GM12878 (cell line): ENCODE measurements around the gene SLC23A2. TPM values are rescaled to one million over a fixed set of nuclear protein-coding genes. Genes with fewer than 3 reads are reported as not detected.
A peak's percentile ranks its signal among the peaks of the same experiment; 100 is the strongest.

Experiments used
- ATAC-seq: fragments of 200-7000 bp; cut with Tn5 transposase; 3 replicates; pipeline ENCODE4 v1.9.1; 2020; ENCODE audit warnings: mild to moderate bottlenecking, moderate library complexity
- BruUV-seq: library from RNA; stranded (reverse); fragments of 400-500 nt; replicated peaks from 2 replicates; lab custom pipeline; 2021; lab: Mats Ljungman, UMichigan
- CTCF ChIA-PET: fragments of 300-600 bp; sonication (Branson Sonifier 250); formaldehyde crosslinking; extraction: SDS; loops from one replicate; lab custom pipeline; 2021; ENCODE audit warnings: inconsistent platforms; lab: Yijun Ruan, JAX
- POLR2A ChIA-PET: fragments of 350-600 bp; formaldehyde crosslinking; extraction: SDS; loops from one replicate; lab custom pipeline; 2021; ENCODE audit warnings: inconsistent platforms; lab: Charles Lee
- RAD21 ChIA-PET: fragments of 300-600 bp; sonication (Branson Sonifier 250); formaldehyde crosslinking; loops from one replicate; lab custom pipeline; 2023; ENCODE audit warnings: antibody characterized with exemption; ENCODE audit not compliant: unreplicated experiment; lab: Charles Lee
- SMC1A ChIA-PET: fragments of 300-600 bp; sonication (Branson Sonifier 250); formaldehyde crosslinking; loops from one replicate; lab custom pipeline; 2023; ENCODE audit not compliant: unreplicated experiment, uncharacterized antibody; lab: Charles Lee
- DNase-seq: peaks from one replicate; pipeline ENCODE4 v3.0.0-alpha.2; 2011; ENCODE audit warnings: low read depth, low spot score
- FAIRE-seq: peaks from 3 replicates; lab custom pipeline; 2011; peaks lifted over from hg19 to GRCh38; lab: Jason Lieb, UNC
- H2AFZ ChIP-seq: 2 replicates; pipeline ENCODE4 v1.6.0; 2011; ENCODE audit warnings: low read depth, low read length, control low read depth; ENCODE audit not compliant: control insufficient read depth
- H3K27ac ChIP-seq: 2 replicates; pipeline ENCODE4 v1.5.1; 2011; ENCODE audit warnings: control low read depth; ENCODE audit not compliant: control insufficient read depth, insufficient read depth
- H3K27me3 ChIP-seq, 2 experiments: replicated peaks in 1 of 2; 2 replicates each; pipeline versions ENCODE4 v1.6.0 to v1.6.1; 2011; ENCODE audit warnings: low read length in 1 of 2; ENCODE audit not compliant: control insufficient read depth in 2 of 2, insufficient read depth in 2 of 2
- H3K36me3 ChIP-seq, 2 experiments: 2 replicates each; pipeline ENCODE4 v1.5.1; 2011; ENCODE audit warnings: low read length in 1 of 2; ENCODE audit not compliant: control insufficient read depth in 2 of 2, insufficient read depth in 2 of 2
- H3K4me1 ChIP-seq: 2 replicates; pipeline ENCODE4 v1.6.1; 2011; ENCODE audit warnings: mild to moderate bottlenecking, low read length, moderate library complexity, mixed read lengths; ENCODE audit not compliant: control insufficient read depth, insufficient read depth
- H3K4me2 ChIP-seq: 2 replicates; pipeline ENCODE4 v1.6.0; 2011; ENCODE audit warnings: control low read depth; ENCODE audit not compliant: control insufficient read depth, insufficient read depth
- H3K4me3 ChIP-seq: fragments of 200-600 bp; sonication (generic); 2 replicates; pipeline ENCODE4 v1.5.1; 2016
- H3K79me2 ChIP-seq: 2 replicates; pipeline ENCODE4 v1.6.0; 2011; ENCODE audit warnings: low read length; ENCODE audit not compliant: control insufficient read depth, insufficient read depth
- H3K9ac ChIP-seq: 2 replicates; pipeline ENCODE4 v1.8.0; 2011; ENCODE audit warnings: low read length, control low read depth, mixed read lengths; ENCODE audit not compliant: control insufficient read depth, insufficient read depth
- H3K9me3 ChIP-seq: replicated peaks from 3 replicates; pipeline ENCODE4 v1.5.1; 2011; ENCODE audit warnings: mild to moderate bottlenecking, low read length; ENCODE audit not compliant: control insufficient read depth, insufficient read depth
- H4K20me1 ChIP-seq: 2 replicates; pipeline ENCODE4 v1.6.0; 2011; ENCODE audit not compliant: control insufficient read depth, insufficient read depth
- CBX3 ChIP-seq: fragments of 200-600 bp; sonication (generic); IDR thresholded peaks from 2 replicates; pipeline ENCODE4 v1.6.1; 2016; ENCODE audit warnings: low read depth, borderline replicate concordance
- CHD2 ChIP-seq: IDR thresholded peaks from 2 replicates; pipeline ENCODE4 v1.6.1; 2011; ENCODE audit warnings: low read depth, low read length, improper control_type of control experiment, borderline replicate concordance
- FOXM1 ChIP-seq: IDR thresholded peaks from 2 replicates; pipeline ENCODE4 v1.6.1; 2012; ENCODE audit warnings: low read depth, mild to moderate bottlenecking, inconsistent platforms, low read length, moderate library complexity
- IKZF1 ChIP-seq: fragments of 450-650 bp; conservative IDR thresholded peaks from 2 replicates; pipeline ENCODE4 v1.6.1; 2017; ENCODE audit warnings: antibody characterized with exemption, mild to moderate bottlenecking
- PAX8 ChIP-seq: fragments of 450-650 bp; IDR thresholded peaks from 2 replicates; pipeline ENCODE4 v1.6.1; 2017; ENCODE audit warnings: mild to moderate bottlenecking, moderate library complexity
- POLR2AphosphoS2 ChIP-seq: IDR thresholded peaks from 2 replicates; pipeline ENCODE4 v1.6.1; 2011; ENCODE audit warnings: low read depth, mild to moderate bottlenecking, low read length, improper control_type of control experiment, moderate library complexity
- RAD21 ChIP-seq: IDR thresholded peaks from 2 replicates; pipeline ENCODE4 v1.6.1; 2011; ENCODE audit warnings: mild to moderate bottlenecking, low read depth, low read length, moderate library complexity; ENCODE audit not compliant: insufficient read depth
- SMAD1 ChIP-seq: fragments of 450-650 bp; IDR thresholded peaks from 2 replicates; pipeline ENCODE4 v1.6.1; 2018; ENCODE audit warnings: mild to moderate bottlenecking, low read depth; ENCODE audit not compliant: partially characterized antibody
- SPI1 ChIP-seq: IDR thresholded peaks from 2 replicates; pipeline ENCODE4 v1.6.1; 2011; ENCODE audit warnings: low read depth, mild to moderate bottlenecking, low read length, moderate library complexity, borderline replicate concordance; ENCODE audit not compliant: insufficient read depth
- SUZ12 ChIP-seq: fragments of 200-600 bp; sonication (generic); IDR thresholded peaks from one replicate; pipeline ENCODE4 v1.6.1; 2018; ENCODE audit warnings: antibody characterized with exemption, mild to moderate bottlenecking; ENCODE audit not compliant: unreplicated experiment
- ZNF207 ChIP-seq: fragments of 450-650 bp; IDR thresholded peaks from 2 replicates; pipeline ENCODE4 v1.6.1; 2014; ENCODE audit warnings: antibody characterized with exemption, mild to moderate bottlenecking, borderline replicate concordance
- ZSCAN29 ChIP-seq: fragments of 450-650 bp; IDR thresholded peaks from 2 replicates; pipeline ENCODE4 v1.6.1; 2017; ENCODE audit warnings: mild to moderate bottlenecking, moderate library complexity
- WGBS: methylation state at CpG from one replicate; pipeline ENCODE4 v1.1.6; 2016; ENCODE audit warnings: low lambda C conversion rate; ENCODE audit not compliant: insufficient replicate concordance, insufficient coverage; ENCODE audit errors: missing lambda C conversion rate; 5-methylcytosine and 5-hydroxymethylcytosine counted together
- in situ Hi-C: fragments of 300-500 bp; cut with MboI; formaldehyde crosslinking; loops from 9 replicates; pipeline ENCODE4 v1.14.3; 2018; ENCODE audit warnings: mixed read lengths
- intact Hi-C: fragments of 100-400 bp; cut with micrococcal nuclease; formaldehyde crosslinking; loops from one replicate; pipeline ENCODE4 v1.14.2; 2022; ENCODE audit not compliant: unreplicated experiment
- polyA plus RNA-seq, 11 experiments: library from polyadenylated mRNA; depleted of rRNA in 4 of 11; unstranded in 6 of 11; stranded (reverse) in 5 of 11; fragments of >200 nt; fragmentation: Nextera tagmentation in 4 of 11; fragmentation: Illumina TruSeq in 1 of 11; extraction: Ambion mirVana in 4 of 11; extraction: Trizol in 1 of 11; gene quantifications; 1 replicate in 1 of 11; 2 replicates in 10 of 11; pipeline versions ENCODE4 v1.2.1 to v1.2.3, GENCODE V29; 2011 to 2016; ENCODE audit warnings: inconsistent platforms in 2 of 11, missing spikeins in 2 of 11, low read depth in 1 of 11
- total RNA-seq, 4 experiments: library from RNA; depleted of rRNA in 3 of 4; stranded (reverse); fragments of >200 nt in 3 of 4; fragmentation: Illumina TruSeq in 1 of 4; extraction: Trizol in 1 of 4; gene quantifications; 2 replicates each; pipeline versions ENCODE4 v1.2.1 to v1.2.3, GENCODE V29; 2013 to 2021
- TF ChIP-seq, protein P1 (sequence below): fragments of 450-650 bp; IDR thresholded peaks from 2 replicates; pipeline ENCODE4 v1.6.1; 2017; ENCODE audit warnings: mild to moderate bottlenecking
- TF ChIP-seq, protein P2 (sequence below): fragments of 450-650 bp; IDR thresholded peaks from 2 replicates; pipeline ENCODE4 v1.6.1; 2018; ENCODE audit warnings: borderline replicate concordance, mild to moderate bottlenecking; ENCODE audit not compliant: partially characterized antibody

SLC23A2 gene
- total and polyA plus RNA-seq, 10 of the 15 experiments (the other 5 are each of a cell fraction or from before 2014, with no cell fraction given) = 4.4 to 56.1 (median 35.5) TPM

- TF ChIP-seq, protein P1, sequence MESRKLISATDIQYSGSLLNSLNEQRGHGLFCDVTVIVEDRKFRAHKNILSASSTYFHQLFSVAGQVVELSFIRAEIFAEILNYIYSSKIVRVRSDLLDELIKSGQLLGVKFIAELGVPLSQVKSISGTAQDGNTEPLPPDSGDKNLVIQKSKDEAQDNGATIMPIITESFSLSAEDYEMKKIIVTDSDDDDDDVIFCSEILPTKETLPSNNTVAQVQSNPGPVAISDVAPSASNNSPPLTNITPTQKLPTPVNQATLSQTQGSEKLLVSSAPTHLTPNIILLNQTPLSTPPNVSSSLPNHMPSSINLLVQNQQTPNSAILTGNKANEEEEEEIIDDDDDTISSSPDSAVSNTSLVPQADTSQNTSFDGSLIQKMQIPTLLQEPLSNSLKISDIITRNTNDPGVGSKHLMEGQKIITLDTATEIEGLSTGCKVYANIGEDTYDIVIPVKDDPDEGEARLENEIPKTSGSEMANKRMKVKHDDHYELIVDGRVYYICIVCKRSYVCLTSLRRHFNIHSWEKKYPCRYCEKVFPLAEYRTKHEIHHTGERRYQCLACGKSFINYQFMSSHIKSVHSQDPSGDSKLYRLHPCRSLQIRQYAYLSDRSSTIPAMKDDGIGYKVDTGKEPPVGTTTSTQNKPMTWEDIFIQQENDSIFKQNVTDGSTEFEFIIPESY = no peak
- TF ChIP-seq SPI1 (peak; percentile 72), FOXM1 (no peak), SUZ12 (no peak), ZSCAN29 (no peak), IKZF1 (no peak), PAX8 (no peak)
- TF ChIP-seq, all 136 proteins: peak for 28
Observed at GRCh38 chr20:4813863-4814695, 187.2 kb downstream of the SLC23A2 start (continued).

GRCh38 chr20:4813076-4813862, 188.0 kb downstream of the SLC23A2 start:
- no TSS peak for BruUV-seq
- Histone ChIP-seq H3K4me2 (peak overlapping the region; percentile 97), H2AFZ (peak overlapping the region; percentile 19; the same call in 1 of the 2 replicates), H3K9me3 (no peaks in the 10 kb centered on the region), H4K20me1 (no peaks in the 10 kb centered on the region), H3K27me3 (no peaks in the 10 kb centered on the region), H3K4me1 (peaks cover 69% of the 10 kb centered on the region), H3K36me3 (peaks cover 0 to 3% of the 10 kb centered on the region in 2 experiments; a peak in 1 of 4 replicates), H3K9ac (peak overlapping the region; percentile 99), H3K27ac (peak overlapping the region; percentile 98), H3K4me3 (peak overlapping the region; percentile 71), H3K79me2 (peaks cover 33% of the 10 kb centered on the region)
- RAD21 ChIA-PET = interaction anchor here (0.8 to 3.4 kb wide), 16 partner anchors 10 to 313 kb away, joined by 3 to 15 read pairs (median 6); partner anchors contain the start of genes CDS2 and PCNA
- intact Hi-C loops = loop anchor here (5.0 kb wide), 3 partner anchors 134 to 309 kb away; no protein-coding TSS in a partner anchor
- FAIRE-seq (no peak), DNase-seq (peak; percentile 43), ATAC-seq (peak; percentile 59)
- 0% methylated on average over 22 of the region's 22 CpGs for WGBS
- in situ Hi-C loops = loop anchor here (5.0 kb wide), 1 partner anchor 269 kb away; no protein-coding TSS in a partner anchor
- CTCF ChIA-PET = interaction anchor here (0.9 to 2.6 kb wide), 15 partner anchors 17 to 313 kb away, joined by 3 to 11 read pairs (median 3); partner anchors contain the start of gene CDS2
- SMC1A ChIA-PET = interaction anchor here (0.7 to 4.0 kb wide), 18 partner anchors 10 to 380 kb away, joined by 3 to 19 read pairs (median 4); no protein-coding TSS in a partner anchor
- POLR2A ChIA-PET = interaction anchor here (0.5 to 1.5 kb wide), 12 partner anchors 14 to 907 kb away, joined by 3 to 9 read pairs (median 4); partner anchors contain the start of gene CDS2
- TF ChIP-seq, protein P2, sequence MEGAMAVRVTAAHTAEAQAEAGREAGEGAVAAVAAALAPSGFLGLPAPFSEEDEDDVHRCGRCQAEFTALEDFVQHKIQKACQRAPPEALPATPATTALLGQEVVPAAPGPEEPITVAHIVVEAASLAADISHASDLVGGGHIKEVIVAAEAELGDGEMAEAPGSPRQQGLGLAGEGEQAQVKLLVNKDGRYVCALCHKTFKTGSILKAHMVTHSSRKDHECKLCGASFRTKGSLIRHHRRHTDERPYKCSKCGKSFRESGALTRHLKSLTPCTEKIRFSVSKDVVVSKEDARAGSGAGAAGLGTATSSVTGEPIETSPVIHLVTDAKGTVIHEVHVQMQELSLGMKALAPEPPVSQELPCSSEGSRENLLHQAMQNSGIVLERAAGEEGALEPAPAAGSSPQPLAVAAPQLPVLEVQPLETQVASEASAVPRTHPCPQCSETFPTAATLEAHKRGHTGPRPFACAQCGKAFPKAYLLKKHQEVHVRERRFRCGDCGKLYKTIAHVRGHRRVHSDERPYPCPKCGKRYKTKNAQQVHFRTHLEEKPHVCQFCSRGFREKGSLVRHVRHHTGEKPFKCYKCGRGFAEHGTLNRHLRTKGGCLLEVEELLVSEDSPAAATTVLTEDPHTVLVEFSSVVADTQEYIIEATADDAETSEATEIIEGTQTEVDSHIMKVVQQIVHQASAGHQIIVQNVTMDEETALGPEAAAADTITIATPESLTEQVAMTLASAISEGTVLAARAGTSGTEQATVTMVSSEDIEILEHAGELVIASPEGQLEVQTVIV = no peak
- no peak for TF ChIP-seq RAD21
- no peak; the same call in 1 of the 2 replicates for TF ChIP-seq CHD2
- TF ChIP-seq ZNF207 = no peak
- TF ChIP-seq CBX3 = no peak
- TF ChIP-seq SMAD1 = no peak
- TF ChIP-seq POLR2AphosphoS2 = 0 out of 2 replicates have a peak, but pooled peaks have one; percentile 50
